A549 (cell line): ENCODE results near the gene CSTA. TPM values are rescaled to one million over a fixed set of nuclear protein-coding genes. Genes with fewer than 3 reads are reported as not detected.

Experiments
- ATAC-seq, 2 experiments: fragments of 200-7000 bp in 1 of 2; fragments of >200 bp in 1 of 2; cut with Nextera tagmentation in 1 of 2; cut with Tn5 transposase in 1 of 2; 3 replicates each; pipeline versions ENCODE4 v1.8.0 to v1.9.1; 2018 to 2020; ENCODE audit warnings: mild to moderate bottlenecking in 1 of 2, moderate library complexity in 1 of 2
- CTCF ChIA-PET: fragments of 300-600 bp; sonication (Branson Sonifier 250); formaldehyde crosslinking; extraction: SDS; loops from one replicate; lab custom pipeline; 2021; ENCODE audit warnings: antibody characterized with exemption, inconsistent platforms; lab: Yijun Ruan, JAX
- POLR2A ChIA-PET: fragments of 350-600 bp; formaldehyde crosslinking; extraction: SDS; loops from one replicate; lab custom pipeline; 2021; ENCODE audit warnings: antibody characterized with exemption, inconsistent platforms; lab: Yijun Ruan, JAX
- DNase-seq, 2 experiments: peaks; one replicate each; pipeline versions ENCODE4 v3.0.0 to v3.0.0-alpha.2; 2011 to 2016; ENCODE audit warnings: low read depth in 1 of 2, low spot score in 1 of 2
- FAIRE-seq: peaks from 2 replicates; lab custom pipeline; 2011; peaks lifted over from hg19 to GRCh38; lab: Jason Lieb, UNC
- H3K27ac ChIP-seq, 2 experiments: fragments of >200 bp; sonication (Bioruptor Twin); formaldehyde crosslinking; 3 replicates each; pipeline ENCODE4 v1.5.1; 2016 to 2017
- H3K4me1 ChIP-seq: fragments of >200 bp; sonication (Bioruptor Twin); formaldehyde crosslinking; 3 replicates; pipeline ENCODE4 v1.6.1; 2016
- H3K4me2 ChIP-seq: fragments of >200 bp; sonication (Bioruptor Twin); formaldehyde crosslinking; 3 replicates; pipeline ENCODE4 v1.6.1; 2016
- H3K4me3 ChIP-seq: fragments of >200 bp; sonication (Bioruptor Twin); formaldehyde crosslinking; 3 replicates; pipeline ENCODE4 v1.5.1; 2016
- H3K9me3 ChIP-seq: fragments of >200 bp; sonication (Bioruptor Twin); formaldehyde crosslinking; 3 replicates; pipeline ENCODE4 v1.6.1; 2016
- CBX8 ChIP-seq: fragments of 200-600 bp; sonication (generic); IDR thresholded peaks from 2 replicates; pipeline ENCODE4 v1.6.1; 2016
- CEBPB ChIP-seq, 2 experiments: fragments of >200 bp in 1 of 2; sonication (Bioruptor Twin) in 1 of 2; formaldehyde crosslinking in 1 of 2; IDR thresholded peaks; 2 replicates each; pipeline ENCODE4 v1.6.1; 2012 to 2016
- CHD2 ChIP-seq: fragments of 150-350 bp; IDR thresholded peaks from 2 replicates; pipeline ENCODE4 v1.6.1; 2014; ENCODE audit warnings: low read length; ENCODE audit not compliant: partially characterized antibody
- CHD4 ChIP-seq: fragments of 200-600 bp; sonication (generic); IDR thresholded peaks from 2 replicates; pipeline ENCODE4 v1.6.1; 2016; ENCODE audit warnings: antibody characterized with exemption, mild to moderate bottlenecking, borderline replicate concordance
- EHMT2 ChIP-seq: fragments of 200-600 bp; sonication (generic); IDR thresholded peaks from 2 replicates; pipeline ENCODE4 v1.6.1; 2016; ENCODE audit warnings: antibody characterized with exemption, low read depth, mild to moderate bottlenecking, moderate library complexity
- HDAC2 ChIP-seq: fragments of 200-600 bp; sonication (generic); IDR thresholded peaks from 2 replicates; pipeline ENCODE4 v1.6.1; 2016
- HEYL ChIP-seq: fragments of 250-450 bp; sonication (Bioruptor Pico); IDR thresholded peaks from 2 replicates; pipeline ENCODE4 v1.8.0; 2021; ENCODE audit warnings: mild to moderate bottlenecking, moderate library complexity
- HMGXB4 ChIP-seq: fragments of 250-450 bp; sonication (Bioruptor Pico); IDR thresholded peaks from 2 replicates; pipeline ENCODE4 v1.5.0; 2021; ENCODE audit warnings: mild to moderate bottlenecking, moderate library complexity, borderline replicate concordance
- HOXB5 ChIP-seq: fragments of 250-450 bp; sonication (Bioruptor Pico); IDR thresholded peaks from 2 replicates; pipeline ENCODE4 v1.5.0; 2020; ENCODE audit warnings: mild to moderate bottlenecking, moderate library complexity
- JUN ChIP-seq, 2 experiments: fragments of >200 bp; sonication (Bioruptor Twin); formaldehyde crosslinking; IDR thresholded peaks; 2 replicates in 1 of 2; 3 replicates in 1 of 2; pipeline ENCODE4 v1.6.1; 2016 to 2017
- JUNB ChIP-seq: fragments of >200 bp; sonication (Bioruptor Twin); formaldehyde crosslinking; IDR thresholded peaks from 2 replicates; pipeline ENCODE4 v1.6.1; 2016
- KDM5A ChIP-seq: fragments of 200-600 bp; sonication (generic); IDR thresholded peaks from 2 replicates; pipeline ENCODE4 v1.6.1; 2016; ENCODE audit warnings: antibody characterized with exemption, mild to moderate bottlenecking
- MAZ ChIP-seq: fragments of 150-350 bp; IDR thresholded peaks from 2 replicates; pipeline ENCODE4 v1.6.1; 2014; ENCODE audit warnings: antibody characterized with exemption, low read depth, low read length, borderline replicate concordance
- NFE2L2 ChIP-seq: fragments of 150-350 bp; conservative IDR thresholded peaks from 2 replicates; pipeline ENCODE4 v1.6.1; 2014; ENCODE audit warnings: low read length
- NPAS2 ChIP-seq: fragments of 250-450 bp; sonication (Bioruptor Pico); IDR thresholded peaks from 2 replicates; pipeline ENCODE4 v1.8.0; 2022; ENCODE audit warnings: mild to moderate bottlenecking, moderate library complexity, borderline replicate concordance
- NR3C1 ChIP-seq: fragments of >200 bp; sonication (Bioruptor Twin); formaldehyde crosslinking; IDR thresholded peaks from 3 replicates; pipeline ENCODE4 v1.6.1; 2017
- PBX3 ChIP-seq: IDR thresholded peaks from 2 replicates; pipeline ENCODE4 v1.6.1; 2012
- PHF8 ChIP-seq: fragments of 200-600 bp; sonication (generic); IDR thresholded peaks from 2 replicates; pipeline ENCODE4 v1.6.1; 2016; ENCODE audit warnings: low read depth, mild to moderate bottlenecking, antibody characterized with exemption, moderate library complexity, borderline replicate concordance
- POLR2AphosphoS2 ChIP-seq: conservative IDR thresholded peaks from 2 replicates; pipeline ENCODE4 v1.6.1; 2012; ENCODE audit warnings: low read length, improper control_type of control experiment, inconsistent platforms
- RARB ChIP-seq: fragments of 250-450 bp; sonication (Bioruptor Pico); IDR thresholded peaks from 2 replicates; pipeline ENCODE4 v1.8.0; 2021; ENCODE audit warnings: mild to moderate bottlenecking, moderate library complexity
- REST ChIP-seq: fragments of 200-600 bp; sonication (generic); IDR thresholded peaks from 2 replicates; pipeline ENCODE4 v1.6.1; 2016; ENCODE audit warnings: antibody characterized with exemption, mild to moderate bottlenecking, moderate library complexity
- RFX5 ChIP-seq: fragments of 450-650 bp; IDR thresholded peaks from 2 replicates; pipeline ENCODE4 v1.7.1; 2014; ENCODE audit warnings: antibody characterized with exemption, mild to moderate bottlenecking, moderate library complexity
- SMC3 ChIP-seq: fragments of >200 bp; sonication (Bioruptor Twin); formaldehyde crosslinking; IDR thresholded peaks from 3 replicates; pipeline ENCODE4 v1.6.1; 2018; ENCODE audit warnings: inconsistent platforms
- TFCP2L1 ChIP-seq: fragments of 250-450 bp; sonication (Bioruptor Pico); IDR thresholded peaks from 2 replicates; pipeline ENCODE4 v1.5.0; 2021; ENCODE audit warnings: mild to moderate bottlenecking
- ZNF302 ChIP-seq: fragments of 250-450 bp; sonication (Bioruptor Pico); IDR thresholded peaks from 2 replicates; pipeline ENCODE4 v1.9.0; 2021; ENCODE audit warnings: inconsistent platforms, mild to moderate bottlenecking, moderate library complexity
- WGBS: methylation state at CpG from one replicate; pipeline ENCODE4 v1.1.6; 2017; ENCODE audit errors: missing lambda C conversion rate; 5-methylcytosine and 5-hydroxymethylcytosine counted together
- polyA plus RNA-seq, 4 experiments: library from polyadenylated mRNA; depleted of rRNA in 3 of 4; stranded (reverse); fragments of >200 nt; fragmentation: RNase III in 1 of 4; extraction: RNeasy Plus Mini Kit Qiagen cat#74134 plus additional on column Dnase treatment in 1 of 4; gene quantifications; 2 replicates in 3 of 4; 3 replicates in 1 of 4; pipeline ENCODE4 v1.2.3, GENCODE V29; 2011 to 2017

Gene CSTA
- polyA plus RNA-seq, 2 of the 4 experiments (the other 2 are of a cell fraction), result 0.41 to 7.8 TPM

GRCh38 chr3:122306622-122306953 lies 18.5 kb upstream of the CSTA start:
- no peak for DNase-seq
- H3K27ac ChIP-seq, result no peak overlapping the region
- ChIA-PET POLR2A (interaction anchor here (1.0 to 1.8 kb wide), 2 partner anchors 78 to 110 kb away, joined by 3 to 16 read pairs; partner anchors contain the start of genes FAM162A and WDR5B), CTCF (interaction anchor here (0.7 to 2.2 kb wide), 12 partner anchors 9 to 543 kb away, joined by 3 to 10 read pairs (median 3); partner anchors contain the start of gene FAM162A)
- H3K9me3 ChIP-seq, result no peaks in the 10 kb centered on the region
- no peak for FAIRE-seq
- H3K4me1 ChIP-seq, result no peaks in the 10 kb centered on the region
- no peak overlapping the region for H3K4me2 ChIP-seq
- no peak for TF ChIP-seq CHD4
- TF ChIP-seq NFE2L2, result no peak
- no peak for TF ChIP-seq MAZ
- no peak for TF ChIP-seq HEYL (CRISPR knock-in tag)
- TF ChIP-seq PHF8, result no peak
- TF ChIP-seq ZNF302 (CRISPR knock-in tag), result no peak
- TF ChIP-seq TFCP2L1 (CRISPR knock-in tag), result no peak
- TF ChIP-seq PBX3, result no peak
- no peak for TF ChIP-seq KDM5A
- TF ChIP-seq REST, result no peak
- TF ChIP-seq JUN (IDR thresholded peaks at IDR 0.05), result no peak
- no peak for TF ChIP-seq CHD2
- ATAC-seq, result no peak
- no peak overlapping the region for H3K4me3 ChIP-seq
- WGBS, result 47% methylated on average over 2 of the region's 2 CpGs

- ATAC-seq (no peak), FAIRE-seq (no peak), DNase-seq (no peak)
- ChIA-PET POLR2A (interaction anchor here (1.8 kb wide), 1 partner anchor 77 kb away, joined by 16 read pairs; the partner anchor contains the start of gene FAM162A), CTCF (interaction anchor here (0.9 to 2.2 kb wide), 7 partner anchors 8 to 203 kb away, joined by 3 to 10 read pairs (median 3); partner anchors contain the start of gene FAM162A)
- Histone ChIP-seq H3K4me2 (no peak overlapping the region), H3K4me3 (no peak overlapping the region), H3K27ac (no peak overlapping the region), H3K9me3 (no peaks in the 10 kb centered on the region), H3K4me1 (no peaks in the 10 kb centered on the region)
- 56% methylated on average over 4 of the region's 4 CpGs for WGBS
- TF ChIP-seq HOXB5 (no peak), CEBPB (IDR thresholded peaks at IDR 0.05) (no peak), HMGXB4 (CRISPR knock-in tag) (no peak), CBX8 (no peak), HDAC2 (no peak), CHD4 (no peak), NFE2L2 (no peak), JUNB (no peak), RFX5 (no peak), RARB (CRISPR knock-in tag) (no peak), NPAS2 (no peak), NR3C1 (no peak), SMC3 (no peak), REST (no peak), EHMT2 (no peak), CHD2 (no peak), ZNF302 (CRISPR knock-in tag) (no peak), POLR2AphosphoS2 (no peak)
These were observed 17.9 kb upstream of the CSTA start for GRCh38 chr3:122307094-122307687.
